ENCODE measurements around the gene TTN.
"Not testable (repeated sequence)": the region's sequence is repeated elsewhere in the genome, so short reads cannot be mapped to it uniquely, and the experiment has no call there.

The TTN gene

DNA sequence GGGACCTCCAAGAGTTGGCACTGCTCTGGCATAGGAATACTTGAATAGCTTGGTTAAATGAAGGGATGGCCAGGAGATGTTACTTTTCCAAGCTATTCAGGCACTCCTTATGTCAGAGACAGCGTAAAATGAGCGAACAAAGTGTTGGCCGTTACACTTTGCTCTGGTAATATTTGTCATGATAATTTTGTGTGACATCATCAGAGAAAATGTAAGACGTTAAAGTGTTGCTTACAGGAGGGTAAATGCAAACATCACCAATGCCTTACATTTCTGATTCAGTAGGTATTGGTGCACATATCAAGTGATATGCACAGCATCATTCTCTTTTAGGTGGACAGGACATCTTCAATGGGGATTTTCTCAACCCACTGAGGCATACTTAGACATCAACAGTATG is 281.0 kb downstream of the TTN start:
- DNase-seq: no peak

DNA sequence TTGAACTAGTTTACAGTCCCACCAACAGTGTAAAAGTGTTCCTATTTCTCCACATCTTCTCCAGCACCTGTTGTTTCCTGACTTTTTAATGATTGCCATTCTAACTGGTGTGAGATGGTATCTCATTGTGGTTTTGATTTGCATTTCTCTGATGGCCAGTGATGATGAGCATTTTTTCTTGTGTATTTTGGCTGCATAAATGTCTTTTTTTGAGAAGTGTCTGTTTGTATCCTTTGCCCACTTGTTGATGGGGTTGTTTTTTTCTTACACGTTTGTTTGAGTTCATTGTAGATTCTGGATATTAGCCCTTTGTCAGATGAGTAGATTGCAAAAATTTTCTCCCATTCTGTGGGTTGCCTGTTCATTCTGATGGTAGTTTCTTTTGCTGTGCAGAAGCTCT is 281.8 kb downstream of the TTN start:
- not testable (repeated sequence) for DNase-seq

- DNase-seq: not testable (repeated sequence)
Observed at GRCh38 chr2:178525010-178525409, 282.2 kb downstream of the TTN start.

GRCh38 chr2:178523596-178524134 is 283.6 kb downstream of the TTN start:
- peak; percentile 7 for DNase-seq

DNA sequence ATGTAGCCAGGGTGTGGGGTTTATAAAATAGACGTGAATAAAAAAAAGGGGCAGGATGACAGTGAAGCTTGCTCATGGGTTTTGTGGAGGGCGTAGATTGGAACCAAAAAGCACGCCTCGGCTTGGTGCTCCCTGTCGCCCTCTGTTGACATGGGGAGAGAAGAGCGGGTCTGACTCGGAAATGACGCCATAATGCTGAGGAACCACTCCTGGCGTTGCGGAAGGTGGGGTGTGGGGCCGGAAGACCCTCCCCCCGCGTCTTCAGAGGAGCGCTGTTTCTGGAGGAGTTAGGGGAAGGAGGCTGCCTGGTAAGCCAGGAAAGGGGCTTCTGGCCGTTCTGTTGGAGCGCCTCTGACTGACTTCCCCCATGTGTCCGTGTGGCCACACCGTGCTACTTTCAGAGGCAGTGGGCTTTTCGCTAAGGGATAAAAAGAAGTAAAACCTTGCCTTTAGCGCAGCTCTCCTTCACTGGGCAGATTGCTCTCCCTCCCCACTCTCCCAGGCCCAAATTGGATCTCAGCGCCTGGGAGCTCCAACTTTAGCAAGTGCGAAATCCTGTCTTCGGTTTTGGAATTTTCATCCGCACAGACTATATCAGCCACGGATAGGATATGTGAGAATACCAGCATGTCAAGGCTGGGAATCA is 284.1 kb downstream of the TTN start:
- peak; percentile 87 for DNase-seq

DNA sequence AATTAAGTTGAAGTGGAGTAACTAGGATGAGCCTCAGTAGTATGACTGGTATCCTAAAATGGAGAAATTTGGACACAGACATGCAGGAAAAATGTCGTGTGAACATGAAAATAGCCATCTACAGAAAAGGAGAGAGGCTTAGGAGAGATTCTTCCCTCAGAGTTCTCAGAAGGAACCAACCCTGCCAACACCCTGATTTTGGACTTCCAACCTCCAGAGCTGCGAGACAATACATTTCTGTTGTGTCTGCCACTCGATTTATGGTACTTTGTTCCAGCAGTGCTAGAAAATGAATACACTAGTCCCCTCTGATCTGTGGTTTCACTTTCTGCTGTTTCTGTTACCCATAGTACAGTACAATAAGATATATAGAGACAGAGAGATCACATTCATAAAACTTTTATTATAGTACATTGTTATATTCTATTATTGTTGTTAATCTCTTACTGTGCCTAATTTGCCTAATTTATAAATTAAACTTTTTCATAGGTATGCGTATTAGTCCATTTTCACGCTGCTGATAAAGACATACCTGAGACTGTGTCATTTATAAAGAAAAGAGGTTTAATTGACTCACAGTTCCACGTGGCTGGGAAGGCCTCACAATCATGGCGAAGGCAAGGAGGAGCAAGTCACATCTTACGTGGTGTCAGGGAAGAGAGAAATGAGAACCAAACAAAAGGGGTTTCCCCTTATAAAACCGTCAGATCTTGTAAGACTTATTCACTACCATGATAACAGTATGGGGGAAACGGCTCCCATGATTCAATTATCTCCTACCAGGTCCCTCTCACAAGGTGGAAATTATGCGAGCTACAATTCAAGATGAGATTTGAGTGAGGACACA is 285.7 kb downstream of the TTN start:
- DNase-seq: no peak

DNA sequence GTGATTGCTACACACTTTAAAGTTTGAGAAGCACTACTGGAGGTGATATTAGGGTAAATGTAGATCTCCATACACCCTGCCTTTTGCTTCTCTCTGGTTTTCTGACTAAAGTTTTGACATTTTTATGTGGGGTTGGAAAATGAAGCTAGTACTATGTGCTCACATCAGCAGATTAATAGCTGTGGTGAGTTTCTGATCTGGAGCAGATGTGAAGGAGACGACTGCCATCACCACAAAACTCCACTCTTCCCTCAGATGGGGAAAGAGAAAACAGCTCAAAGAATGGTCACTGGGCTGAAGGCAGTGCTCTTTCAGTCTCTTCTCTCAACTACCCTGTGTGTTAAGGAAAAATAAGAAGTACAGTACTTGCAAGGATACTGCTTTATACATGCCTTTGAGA is 289.7 kb downstream of the TTN start:
- no peak for DNase-seq

- DNase-seq: peak; percentile 9
Observed at GRCh38 chr2:178514664-178515063, 292.6 kb downstream of the TTN start.

DNA sequence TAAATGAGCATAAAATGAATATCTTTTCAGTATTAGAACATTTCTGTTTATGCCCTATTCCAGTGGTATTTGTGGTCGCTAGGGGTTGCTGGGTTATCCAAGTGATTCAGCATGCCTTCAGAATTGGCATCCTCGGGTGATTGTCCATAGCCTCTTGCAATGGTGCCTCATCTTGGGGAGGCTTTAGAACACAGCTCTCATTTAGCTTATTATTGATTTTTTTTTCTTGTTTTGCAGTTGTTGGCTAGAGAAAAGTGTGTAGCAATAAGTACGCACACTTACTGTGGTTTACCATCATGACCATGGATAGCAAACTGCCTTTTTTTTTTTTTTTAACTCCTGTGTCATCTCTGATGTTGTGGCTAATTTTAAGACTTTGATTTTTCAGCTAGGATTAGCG is 293.3 kb downstream of the TTN start:
- DNase-seq: no peak

- no peak for DNase-seq
Observed at GRCh38 chr2:178512484-178512883, 294.7 kb downstream of the TTN start.

- no peak for DNase-seq
Observed at GRCh38 chr2:178510384-178510783, 296.8 kb downstream of the TTN start.

GRCh38 chr2:178508646-178509045 is 298.6 kb downstream of the TTN start:
- DNase-seq: no peak

DNA sequence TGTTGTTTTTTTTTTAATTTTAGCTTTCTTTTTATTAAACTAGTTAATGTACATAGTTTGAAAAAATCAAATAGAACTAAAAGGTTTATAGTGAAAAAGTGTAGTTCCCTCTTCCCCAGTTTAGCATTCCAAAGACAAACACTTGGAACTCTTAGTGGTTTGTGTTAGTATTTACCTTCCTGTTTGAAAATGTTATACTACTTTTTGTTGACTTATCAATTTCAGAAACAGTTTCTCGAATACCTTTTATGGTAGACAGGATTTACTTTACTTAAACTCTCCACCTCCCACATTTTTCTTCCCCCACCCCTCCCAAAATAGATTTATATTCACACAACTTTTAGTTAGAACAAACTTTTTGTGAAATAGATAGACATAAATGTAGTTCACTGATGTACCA is 300.3 kb downstream of the TTN start:
- DNase-seq: no peak

- no peak for DNase-seq
Observed at GRCh38 chr2:178506524-178506923, 300.7 kb downstream of the TTN start.

DNA sequence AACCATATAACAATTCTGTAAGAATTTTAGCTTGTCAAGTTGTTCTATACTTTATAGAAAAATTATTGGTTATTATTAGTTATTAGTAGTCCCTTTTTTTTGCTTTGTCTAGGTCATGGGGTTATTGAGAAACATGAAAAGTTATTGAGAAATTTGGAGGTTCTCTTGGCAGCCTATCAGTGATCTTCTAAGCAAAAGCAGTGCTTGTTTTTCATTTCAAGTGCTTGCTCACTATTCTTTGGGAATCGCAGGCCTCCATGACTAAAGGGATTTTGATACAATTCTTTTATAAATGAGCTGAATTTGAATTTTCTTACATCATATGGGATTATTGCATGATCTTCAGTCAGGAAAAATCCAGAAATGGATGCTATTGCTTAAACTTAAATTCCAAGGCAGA is 301.1 kb downstream of the TTN start:
- no peak for DNase-seq

DNA sequence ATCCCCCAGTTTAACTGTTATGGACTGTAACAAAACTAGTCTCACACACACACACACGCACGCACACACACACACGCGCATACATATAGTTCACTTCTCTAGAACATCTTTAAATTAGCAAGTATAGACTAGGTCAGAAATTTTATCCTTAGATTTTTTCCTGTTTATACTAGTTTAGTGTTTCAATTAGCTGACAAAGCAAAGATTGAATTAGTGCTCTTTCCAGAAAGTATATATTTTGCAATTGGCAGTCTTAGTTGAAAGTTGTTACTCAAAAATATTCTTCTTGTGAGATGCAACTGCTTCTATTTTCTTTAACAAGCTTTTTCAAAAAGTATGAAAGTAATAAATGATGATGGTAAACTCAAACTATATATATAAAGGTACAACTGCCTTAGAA is 304.5 kb downstream of the TTN start:
- DNase-seq: no peak

- DNase-seq: no peak
Observed at GRCh38 chr2:178499640-178500039, 307.6 kb downstream of the TTN start.

- no peak for DNase-seq
Observed at GRCh38 chr2:178498137-178498536, 309.1 kb downstream of the TTN start.

GRCh38 chr2:178496049-178496448 is 311.2 kb downstream of the TTN start:
- DNase-seq: no peak

GRCh38 chr2:178491612-178492011 is 315.6 kb downstream of the TTN start:
- no peak for DNase-seq

- DNase-seq: no peak
Observed at GRCh38 chr2:178485356-178485755, 321.9 kb downstream of the TTN start.

- no peak for DNase-seq
Observed at GRCh38 chr2:178484245-178485041, 322.8 kb downstream of the TTN start.

DNA sequence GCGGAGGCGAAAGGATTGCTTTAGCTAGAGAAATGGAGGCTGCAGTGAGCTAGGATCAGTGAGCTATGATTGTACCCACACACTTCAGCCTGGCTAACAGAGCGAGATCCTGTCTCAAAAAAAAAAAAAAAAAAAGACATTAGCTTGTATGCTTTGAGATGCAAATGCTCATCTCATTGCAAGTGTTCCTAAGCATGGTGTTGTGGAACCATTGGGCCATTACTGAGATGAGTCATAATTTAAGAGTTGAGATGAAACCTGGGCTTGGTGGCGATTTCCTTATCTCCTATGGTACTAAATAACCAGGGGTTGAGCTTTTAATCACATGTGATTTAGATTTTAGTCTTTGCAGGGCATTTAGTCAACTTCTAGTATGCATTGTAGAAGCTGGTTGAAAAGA is 324.8 kb downstream of the TTN start:
- DNase-seq: no peak

Measured in CD4-positive, alpha-beta T cell treated with Interleukin-10 for 1 hour (primary cell).